Esophagus squamous epithelium (tissue), 4 donors: Measurements from ENCODE around the gene CACNA1H.

Source experiments
- POLR2A ChIP-seq, 4 donors: fragments of 450-650 bp; IDR thresholded peaks; one replicate each; pipeline ENCODE4 v1.6.1; 2017; ENCODE audit warnings: antibody characterized with exemption in 4 of 4, mild to moderate bottlenecking in 4 of 4, moderate library complexity in 3 of 4
- TF ChIP-seq, protein P1 (sequence below), 6 experiments: fragments of 450-650 bp in 4 of 6; fragments of 200-600 bp in 2 of 6; sonication (generic) in 2 of 6; IDR thresholded peaks; one replicate each; pipeline ENCODE4 v1.5.1; 2016 to 2019; ENCODE audit warnings: antibody characterized with exemption in 6 of 6, mild to moderate bottlenecking in 4 of 6, moderate library complexity in 4 of 6

DNA sequence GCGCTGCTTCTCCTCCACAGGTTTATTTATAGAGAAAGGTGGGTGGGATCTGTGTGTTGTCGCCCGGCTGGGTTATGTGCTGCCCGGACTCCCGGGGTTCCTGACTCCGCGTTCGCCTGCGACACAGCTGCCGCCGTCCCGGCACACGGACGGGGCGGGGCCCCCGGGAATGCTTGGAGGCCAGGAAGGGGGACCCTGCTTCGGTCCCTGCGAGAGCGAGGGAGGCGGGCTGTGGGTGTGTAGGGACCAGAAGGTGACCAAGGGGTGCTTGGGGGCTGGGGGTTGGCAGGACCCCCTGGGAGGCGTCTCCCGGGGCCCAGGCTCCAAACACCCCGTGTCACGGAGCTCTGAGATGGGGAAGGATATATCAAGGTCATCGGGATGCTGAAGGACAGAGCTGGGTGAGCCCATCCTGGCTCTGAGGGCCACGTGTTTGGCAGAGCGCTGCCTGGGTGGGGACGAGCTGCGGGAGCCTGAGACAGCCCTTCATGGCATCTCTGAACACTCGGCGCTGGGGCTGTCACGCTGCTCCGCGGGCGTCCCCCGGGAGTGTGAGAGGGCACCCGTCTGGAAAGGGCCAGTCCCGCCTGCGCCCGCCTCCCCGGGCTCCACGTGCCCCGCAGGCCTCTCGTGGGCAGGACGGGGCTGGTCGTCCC is 4.2 kb downstream of the CACNA1H start:
- TF ChIP-seq, protein P1, sequence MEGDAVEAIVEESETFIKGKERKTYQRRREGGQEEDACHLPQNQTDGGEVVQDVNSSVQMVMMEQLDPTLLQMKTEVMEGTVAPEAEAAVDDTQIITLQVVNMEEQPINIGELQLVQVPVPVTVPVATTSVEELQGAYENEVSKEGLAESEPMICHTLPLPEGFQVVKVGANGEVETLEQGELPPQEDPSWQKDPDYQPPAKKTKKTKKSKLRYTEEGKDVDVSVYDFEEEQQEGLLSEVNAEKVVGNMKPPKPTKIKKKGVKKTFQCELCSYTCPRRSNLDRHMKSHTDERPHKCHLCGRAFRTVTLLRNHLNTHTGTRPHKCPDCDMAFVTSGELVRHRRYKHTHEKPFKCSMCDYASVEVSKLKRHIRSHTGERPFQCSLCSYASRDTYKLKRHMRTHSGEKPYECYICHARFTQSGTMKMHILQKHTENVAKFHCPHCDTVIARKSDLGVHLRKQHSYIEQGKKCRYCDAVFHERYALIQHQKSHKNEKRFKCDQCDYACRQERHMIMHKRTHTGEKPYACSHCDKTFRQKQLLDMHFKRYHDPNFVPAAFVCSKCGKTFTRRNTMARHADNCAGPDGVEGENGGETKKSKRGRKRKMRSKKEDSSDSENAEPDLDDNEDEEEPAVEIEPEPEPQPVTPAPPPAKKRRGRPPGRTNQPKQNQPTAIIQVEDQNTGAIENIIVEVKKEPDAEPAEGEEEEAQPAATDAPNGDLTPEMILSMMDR (IDR thresholded peaks at IDR 0.05) = no peak
- TF ChIP-seq POLR2A (IDR thresholded peaks at IDR 0.05) = no peak
